GM21390 (cell line): Measurements from ENCODE around the gene RERE.

Experiments
- ATAC-seq: cut with Tn5 transposase; IDR thresholded peaks from one replicate; pipeline ENCODE4 v1.9.1; 2021; ENCODE audit not compliant: unreplicated experiment

Gene RERE

DNA sequence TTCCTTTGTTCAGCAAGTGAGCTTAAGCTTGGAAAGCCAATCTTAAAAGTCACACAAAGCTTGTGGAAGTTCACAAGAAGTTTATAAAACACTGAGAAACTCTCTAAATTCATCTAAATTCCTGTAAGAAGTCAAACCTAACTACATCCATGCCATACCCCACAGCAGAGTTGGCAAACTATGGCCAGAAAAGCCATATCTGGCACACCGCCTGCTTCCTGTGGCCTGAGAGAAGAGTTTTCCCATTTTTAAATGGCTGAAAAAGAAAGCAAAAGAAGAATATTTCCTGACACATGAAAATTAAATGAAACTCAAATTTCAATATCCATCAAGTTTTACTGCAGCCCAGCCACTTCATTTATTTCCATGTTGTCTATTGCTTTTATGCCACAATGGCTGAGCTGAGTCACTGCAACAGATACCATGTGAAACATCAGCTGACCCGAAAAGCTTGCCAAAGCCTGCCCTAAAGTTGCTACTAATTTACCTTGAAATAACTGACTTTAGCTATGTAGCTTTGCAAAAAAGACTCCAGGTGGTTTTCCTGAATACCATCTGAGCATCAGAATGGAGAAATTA is 262.4 kb downstream of the RERE start:
- no peak for ATAC-seq

DNA sequence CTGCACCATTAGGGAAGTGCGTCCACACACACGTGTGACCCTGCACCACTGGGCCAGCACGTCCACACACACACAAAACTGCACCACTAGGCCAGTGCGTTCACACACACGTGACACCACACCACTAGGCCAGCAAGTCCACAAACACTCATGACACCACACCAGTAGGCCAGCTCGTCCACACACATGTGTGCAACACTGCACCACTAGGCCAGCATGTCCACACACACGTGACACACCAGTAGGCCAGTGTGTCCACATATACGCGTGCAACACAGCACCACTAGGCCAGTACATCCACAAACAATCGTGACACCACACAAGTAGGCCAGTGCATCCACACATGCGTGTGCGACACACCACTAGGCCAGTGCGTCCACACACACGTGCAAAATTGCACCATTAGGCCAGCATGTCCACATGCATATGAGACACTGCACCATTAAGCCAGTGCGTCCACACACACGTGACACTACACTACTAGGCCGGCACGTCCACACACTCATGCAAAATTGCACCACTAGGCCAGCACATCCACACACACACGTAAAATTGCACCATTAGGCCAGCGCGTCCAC is 264.5 kb downstream of the RERE start:
- ATAC-seq = no peak

DNA sequence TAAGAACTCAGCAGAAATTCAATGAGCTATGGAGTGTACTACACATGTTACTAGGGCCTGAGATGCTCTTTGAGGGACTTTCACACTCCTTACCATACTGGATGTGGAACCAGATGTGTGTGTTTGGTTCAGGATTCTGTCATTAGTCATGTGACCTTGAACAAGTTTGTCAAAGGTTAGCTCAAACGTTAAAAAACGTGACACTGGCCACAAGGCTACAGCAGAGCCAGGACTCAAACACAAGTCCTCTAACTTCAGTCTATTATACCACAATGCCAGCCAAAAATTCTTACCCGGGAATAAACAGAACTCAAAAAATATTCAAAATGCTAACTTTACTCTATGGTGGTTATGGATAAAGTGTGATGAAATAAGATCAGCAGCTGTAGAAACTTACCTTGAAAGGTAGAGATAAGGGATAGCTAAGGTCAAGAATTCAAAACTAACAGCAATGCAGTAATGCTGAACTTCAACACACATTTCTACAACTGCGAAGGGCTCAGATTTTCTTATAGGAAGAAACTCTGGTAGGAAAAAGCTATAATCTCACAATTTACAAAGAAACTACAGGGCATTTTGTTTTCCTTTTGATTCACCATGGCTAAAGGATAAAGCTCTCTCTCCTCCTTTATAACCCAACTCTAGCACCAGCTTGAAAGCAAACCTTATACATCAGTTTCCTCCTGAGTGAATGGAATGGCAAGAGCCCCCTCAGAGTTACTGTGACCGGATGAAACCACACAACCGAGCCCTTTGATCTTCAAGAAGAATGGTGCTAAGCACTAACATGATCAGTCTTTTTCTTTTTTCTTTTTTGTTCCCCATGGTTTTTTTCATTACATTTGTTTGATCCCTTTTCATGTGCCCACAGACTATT is 265.6 kb downstream of the RERE start:
- ATAC-seq = no peak

DNA sequence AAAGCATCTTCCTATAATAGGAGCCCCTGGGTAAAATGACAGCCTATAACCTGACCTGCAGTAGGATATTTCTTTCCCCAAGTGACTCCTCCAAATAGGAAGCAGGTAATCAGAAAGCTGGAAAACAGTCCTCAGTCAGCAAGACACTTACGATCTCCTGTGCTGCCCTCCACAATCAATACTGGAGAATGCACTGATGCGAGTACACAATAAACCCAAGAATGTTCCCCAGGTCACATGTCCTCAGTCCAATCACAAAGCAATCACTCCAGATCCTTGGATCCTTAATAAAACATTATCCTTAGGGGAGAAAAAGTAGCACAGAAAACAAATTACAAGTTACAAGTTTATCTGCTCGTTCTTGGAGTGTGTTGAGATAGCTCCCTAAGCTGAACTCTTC is 266.4 kb downstream of the RERE start:
- ATAC-seq = no peak

DNA sequence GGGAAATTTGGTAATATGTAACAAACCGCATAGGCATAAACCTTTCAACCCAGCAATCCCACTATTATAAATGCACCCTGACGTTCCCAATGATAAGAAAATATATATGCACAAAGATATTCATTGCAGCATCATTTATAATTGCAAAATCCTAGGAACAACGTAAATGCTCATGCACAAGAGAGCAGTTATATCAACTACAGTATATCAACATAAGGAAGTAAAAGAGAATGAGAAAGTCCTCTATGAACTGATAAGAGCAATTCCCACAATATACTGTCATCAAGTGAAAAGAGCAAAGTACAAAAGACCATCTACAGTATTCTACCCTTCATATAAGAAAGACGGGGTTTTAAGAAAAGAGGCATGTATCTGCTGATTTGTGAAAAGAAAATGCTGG is 269.6 kb downstream of the RERE start:
- ATAC-seq = no peak

DNA sequence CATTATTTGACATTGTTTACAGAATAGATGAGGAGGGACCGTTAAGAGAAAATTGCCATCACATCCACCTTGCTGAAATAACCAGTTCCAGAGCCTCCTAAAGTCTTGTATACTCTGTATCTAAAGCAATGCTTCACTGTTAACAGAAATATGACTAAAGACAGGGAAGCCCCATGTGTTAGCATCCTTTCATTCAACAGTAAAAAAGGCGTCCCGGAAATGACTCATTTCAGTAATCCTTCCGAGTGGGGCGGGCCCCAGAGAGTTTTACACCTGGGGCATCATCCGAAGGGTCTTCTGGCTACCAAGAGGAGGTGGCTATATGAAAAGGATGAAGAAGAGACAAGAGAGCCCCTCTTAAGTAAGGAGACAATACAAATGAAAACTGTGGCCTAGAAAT is 272.4 kb downstream of the RERE start:
- no peak for ATAC-seq

DNA sequence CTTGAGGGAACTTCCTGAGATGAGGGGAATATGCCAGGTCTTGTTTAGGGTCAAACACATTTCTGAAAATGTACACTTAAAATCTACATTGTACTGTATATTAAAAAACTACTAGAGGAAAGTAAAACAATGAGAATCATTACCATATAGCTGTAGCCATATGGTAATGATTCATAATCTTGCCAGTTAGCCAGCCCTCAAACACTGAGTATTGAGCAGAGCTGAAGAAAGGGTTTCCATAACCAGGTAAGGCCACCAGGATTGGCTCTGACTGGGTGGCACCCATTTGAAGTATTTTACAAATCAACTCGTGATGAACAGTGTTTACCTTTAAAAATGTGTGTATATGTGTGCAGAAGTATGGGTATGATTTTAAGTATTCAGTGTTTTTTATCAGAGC is 272.8 kb downstream of the RERE start:
- no peak for ATAC-seq

DNA sequence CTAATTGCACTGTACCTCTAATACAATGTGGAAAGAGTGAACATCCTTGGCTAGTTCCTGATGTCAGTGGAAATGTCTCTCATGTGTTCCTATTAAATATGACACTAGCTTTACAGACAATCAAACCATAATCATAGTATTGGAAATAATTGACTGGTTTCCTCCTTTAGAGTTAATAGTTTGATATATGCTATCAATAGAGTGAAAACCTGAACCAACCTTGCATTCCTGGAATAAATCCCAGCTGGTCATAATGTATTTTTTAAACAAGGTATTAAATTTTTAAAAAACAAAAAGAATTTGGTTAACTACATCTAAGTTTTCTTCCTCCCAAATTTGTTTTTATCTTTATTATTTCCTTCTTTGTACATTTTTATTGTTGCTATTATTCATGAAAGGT is 273.5 kb downstream of the RERE start:
- no peak for ATAC-seq

DNA sequence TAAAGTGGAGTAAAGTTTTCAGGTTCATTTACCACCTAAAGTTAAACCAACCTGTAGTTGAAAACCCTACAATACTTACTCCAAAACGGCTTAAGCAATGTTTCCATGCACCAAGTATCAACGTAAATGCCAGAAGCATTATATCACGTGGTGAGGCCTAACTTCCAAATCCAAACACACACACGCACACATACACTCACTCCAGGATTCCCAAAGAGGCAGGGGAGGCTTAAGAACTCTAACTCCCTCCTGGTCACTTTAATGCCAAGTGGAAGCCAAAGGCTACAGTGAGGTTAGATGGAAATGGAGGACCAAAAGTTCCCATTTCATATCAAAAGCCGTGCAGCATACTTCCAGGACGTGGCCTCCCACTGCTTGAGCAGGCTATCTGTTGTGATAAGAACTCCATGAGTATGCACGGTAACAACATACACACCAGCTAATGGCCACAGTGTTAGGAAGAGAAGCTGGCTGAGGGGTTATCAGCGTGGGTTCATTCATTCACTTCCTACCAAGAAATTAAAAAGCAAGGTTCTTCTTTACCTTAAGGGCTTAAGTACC is 275.4 kb downstream of the RERE start:
- no peak for ATAC-seq

DNA sequence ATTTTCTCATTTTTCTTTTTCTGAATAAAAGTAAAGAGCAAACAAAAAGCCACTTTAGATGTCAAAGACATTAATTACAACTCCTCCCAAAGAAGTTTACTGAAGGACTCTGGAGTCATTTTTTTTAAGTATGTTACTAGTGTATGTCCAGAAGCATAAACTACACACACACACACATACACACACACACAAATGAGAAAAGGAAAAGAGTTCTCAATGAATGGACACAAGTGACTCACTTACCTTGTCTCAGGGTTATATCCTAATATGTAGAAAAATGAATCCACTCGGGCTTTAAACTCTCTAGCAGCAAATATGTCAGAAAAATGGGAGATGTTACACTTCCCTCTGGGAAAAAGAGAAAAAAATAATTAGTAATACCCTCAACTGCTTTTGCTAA is 276.5 kb downstream of the RERE start:
- no peak for ATAC-seq

DNA sequence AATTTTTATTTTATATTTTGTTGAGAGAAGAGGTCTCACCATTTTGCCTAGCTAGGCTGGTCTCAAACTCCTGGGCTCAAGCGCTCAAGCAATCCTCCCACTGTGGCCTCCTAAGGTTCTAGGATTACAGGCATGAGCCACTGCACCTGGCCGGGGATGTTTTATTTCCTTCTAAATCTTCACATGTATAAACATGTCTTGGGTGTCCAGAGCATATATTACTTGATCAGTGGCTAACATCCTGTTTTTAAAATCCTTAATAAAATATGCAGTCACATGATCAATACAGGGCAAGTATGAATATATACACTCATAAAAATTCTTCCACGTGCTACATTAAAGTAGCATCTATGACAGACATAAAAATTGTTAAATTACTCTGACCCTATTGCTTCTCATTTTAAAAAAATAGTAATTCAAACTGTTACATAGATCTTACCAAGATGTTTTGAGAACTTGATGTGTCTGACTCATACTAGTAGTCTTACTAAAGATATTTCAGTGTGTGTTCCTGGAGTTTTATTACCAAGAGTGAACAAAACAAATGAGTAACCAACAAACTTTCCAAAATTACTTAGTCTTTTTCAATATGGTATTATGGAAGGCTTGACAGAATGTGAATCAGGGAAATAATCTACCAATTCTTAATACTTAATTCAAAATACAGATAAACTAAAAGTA is 277.0 kb downstream of the RERE start:
- ATAC-seq = peak; percentile 48

DNA sequence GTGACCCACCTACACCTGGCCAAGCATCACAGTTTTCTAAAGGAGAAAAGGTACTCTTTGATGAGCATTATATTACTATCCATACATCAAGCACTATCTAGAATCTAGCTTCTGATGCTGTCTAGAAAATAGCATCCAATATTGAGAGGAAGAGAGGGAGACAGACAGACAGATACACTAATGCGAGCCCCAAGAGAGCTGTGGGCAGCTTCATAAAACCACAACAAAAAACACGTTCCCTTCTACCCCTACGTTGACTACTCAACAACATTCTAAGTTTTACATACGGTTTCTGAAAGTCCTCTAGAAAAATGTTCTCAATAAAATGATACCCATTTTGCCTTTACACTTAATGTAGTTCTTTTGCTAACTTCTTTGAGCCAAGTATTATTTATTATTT is 277.8 kb downstream of the RERE start:
- no peak for ATAC-seq

DNA sequence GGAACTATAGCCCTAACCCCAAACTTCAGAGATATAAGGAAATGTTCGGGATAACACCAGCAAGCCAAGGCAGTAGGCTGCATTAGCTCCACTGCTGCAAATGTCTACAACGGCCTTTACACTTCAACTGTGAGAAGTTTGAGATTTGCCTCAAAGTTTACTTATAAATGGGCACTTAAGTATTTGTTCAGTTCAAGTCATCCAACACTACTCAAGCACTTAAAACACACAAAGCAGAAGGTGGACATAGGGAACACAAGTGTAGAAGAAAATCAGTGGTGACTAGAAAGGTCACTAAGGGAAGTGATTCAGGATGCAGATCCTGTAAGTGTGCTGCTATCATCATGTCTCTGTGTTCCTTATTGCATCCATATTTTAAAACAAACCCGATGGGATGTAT is 278.9 kb downstream of the RERE start:
- no peak for ATAC-seq

DNA sequence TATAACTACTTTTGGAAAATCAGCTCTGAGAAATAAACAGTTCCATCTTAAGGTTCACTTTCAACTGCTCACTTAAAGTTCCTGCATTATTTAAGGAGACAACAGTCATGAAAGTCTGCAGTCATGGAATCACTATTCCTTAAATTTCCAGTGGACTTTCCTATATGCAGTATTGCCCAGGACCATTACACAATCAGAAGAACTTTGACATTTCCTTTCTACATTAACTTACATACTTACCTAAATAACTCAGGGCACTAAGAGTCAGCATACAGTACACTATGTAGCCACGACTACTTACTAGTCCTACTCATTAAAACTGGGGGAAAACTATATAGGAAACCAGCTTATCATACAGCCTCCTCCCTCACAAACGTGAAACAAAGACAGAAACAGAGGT is 279.4 kb downstream of the RERE start:
- no peak for ATAC-seq

DNA sequence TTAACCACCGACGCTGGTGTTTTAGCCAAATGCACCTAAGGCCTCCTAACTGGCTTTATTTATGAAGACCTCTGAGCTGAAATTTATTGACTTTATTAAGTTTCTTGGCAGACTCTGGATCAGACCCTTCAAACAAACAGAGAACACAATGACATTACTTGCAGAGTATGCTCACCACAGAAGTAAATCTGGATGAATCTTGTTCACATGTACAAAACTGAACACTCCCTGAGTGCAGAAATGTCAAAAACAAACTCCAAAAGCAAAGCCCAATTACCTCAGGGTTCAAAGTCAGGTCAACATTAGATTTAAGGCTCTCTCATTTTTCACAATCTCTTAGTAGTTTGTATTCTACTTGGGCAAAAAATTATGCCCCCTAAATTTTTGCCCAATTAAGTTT is 280.9 kb downstream of the RERE start:
- ATAC-seq = no peak

DNA sequence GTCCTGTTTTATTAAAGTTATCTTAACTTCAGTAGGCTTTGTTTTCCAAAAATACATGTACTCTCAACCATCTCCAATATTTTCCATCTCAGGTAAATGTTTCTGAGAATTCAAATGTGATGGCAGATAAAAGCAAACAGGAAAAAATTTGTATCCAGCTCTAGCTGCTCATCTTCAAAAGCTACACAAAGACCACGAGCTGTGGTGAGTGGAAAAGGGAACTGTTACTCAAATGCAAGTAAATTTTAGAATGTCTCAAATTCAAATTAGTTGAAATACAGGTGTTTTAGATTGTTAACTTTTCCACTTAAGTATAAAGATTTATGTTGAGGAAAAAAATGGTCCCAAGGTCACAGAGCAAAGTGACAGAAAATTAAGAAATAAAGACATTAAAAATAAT is 283.5 kb downstream of the RERE start:
- no peak for ATAC-seq

DNA sequence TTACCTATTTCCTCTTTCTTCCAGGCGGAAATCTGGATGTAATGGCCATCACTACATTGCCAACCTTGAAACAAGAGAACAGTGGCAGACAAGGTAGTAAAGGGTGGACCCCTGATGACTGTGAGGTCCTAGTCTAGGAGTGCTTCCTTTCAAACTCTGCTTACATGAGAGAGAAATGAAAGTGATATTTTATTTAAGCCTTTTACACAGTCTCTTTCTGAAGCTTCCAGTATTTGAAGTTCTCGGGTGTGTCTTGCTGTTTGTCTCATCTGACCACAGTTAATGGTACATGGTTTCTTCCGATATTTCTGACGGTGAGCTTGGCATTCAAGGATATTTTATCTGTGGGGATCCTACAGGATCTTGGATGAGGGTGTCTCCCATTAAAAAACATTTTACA is 284.3 kb downstream of the RERE start:
- peak; percentile 83 for ATAC-seq

DNA sequence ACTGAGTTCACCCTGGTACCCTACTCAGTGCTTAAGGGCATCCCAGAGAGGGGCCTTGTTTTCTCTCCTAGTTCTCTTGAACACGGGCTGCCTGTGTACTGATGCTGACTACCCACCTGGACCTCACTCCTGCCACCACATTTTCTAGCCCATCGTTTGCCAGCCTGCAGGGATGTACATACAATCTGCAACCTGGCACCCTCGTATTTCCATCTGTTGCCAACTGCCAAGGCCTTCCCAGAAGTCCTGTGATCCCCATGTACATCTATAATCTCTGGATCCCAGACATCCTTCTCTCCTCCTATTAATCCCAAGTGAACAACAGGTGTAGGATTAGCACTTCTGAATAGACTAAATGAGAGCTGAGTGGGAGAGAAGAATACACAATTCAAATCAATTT is 287.5 kb downstream of the RERE start:
- ATAC-seq = no peak

DNA sequence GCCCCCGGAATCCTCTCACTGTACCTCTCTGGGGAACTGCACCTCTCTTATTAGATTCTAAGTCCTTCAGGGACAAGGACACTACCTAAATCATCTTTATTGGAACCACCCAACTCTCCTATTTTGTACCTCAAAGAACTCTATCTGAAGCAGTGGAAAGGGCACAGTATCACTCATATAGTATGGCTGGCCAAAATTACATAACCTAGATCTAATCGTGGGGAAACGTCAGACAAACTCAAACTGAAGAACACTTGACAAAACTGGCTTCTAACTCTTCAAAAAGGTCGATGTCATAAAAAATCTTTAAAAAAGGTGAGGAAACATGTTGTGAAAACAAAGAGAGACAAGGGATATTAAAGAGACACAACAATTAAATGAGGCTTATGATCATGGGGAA is 289.5 kb downstream of the RERE start:
- ATAC-seq = no peak

DNA sequence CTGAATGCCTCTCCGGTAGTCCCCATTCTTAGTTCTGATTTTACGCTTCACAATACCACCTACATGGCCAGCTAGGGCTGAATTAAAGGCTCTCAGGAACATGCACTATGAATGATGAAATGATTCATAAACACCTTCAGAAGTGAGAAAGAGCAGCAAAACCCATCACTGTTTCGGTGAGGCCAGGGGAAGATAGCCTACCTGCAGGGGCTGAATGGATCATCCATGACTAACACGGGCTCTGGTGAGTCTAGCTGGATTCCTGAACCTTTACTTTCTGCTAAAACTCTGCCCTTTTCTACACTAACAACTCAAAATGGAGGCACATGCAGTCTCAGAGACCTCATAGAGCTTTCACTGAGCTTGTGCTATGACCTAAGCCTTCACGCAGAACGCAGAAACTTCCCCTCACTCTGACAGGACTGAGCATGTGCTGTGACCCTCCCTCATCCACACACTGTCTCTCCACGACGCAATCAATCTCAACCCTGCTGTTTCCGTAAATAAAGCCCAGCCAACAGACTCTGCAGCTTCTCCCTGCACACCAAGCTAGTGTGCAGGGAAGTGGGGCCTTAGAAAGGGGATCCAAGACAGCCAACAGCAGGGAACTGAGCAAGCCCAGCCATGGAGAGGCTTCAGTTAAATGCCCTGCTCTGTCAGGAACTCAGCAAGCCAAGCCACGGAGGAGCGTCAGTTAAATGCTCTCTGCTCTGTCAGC is 291.7 kb downstream of the RERE start:
- ATAC-seq = peak; percentile 71

DNA sequence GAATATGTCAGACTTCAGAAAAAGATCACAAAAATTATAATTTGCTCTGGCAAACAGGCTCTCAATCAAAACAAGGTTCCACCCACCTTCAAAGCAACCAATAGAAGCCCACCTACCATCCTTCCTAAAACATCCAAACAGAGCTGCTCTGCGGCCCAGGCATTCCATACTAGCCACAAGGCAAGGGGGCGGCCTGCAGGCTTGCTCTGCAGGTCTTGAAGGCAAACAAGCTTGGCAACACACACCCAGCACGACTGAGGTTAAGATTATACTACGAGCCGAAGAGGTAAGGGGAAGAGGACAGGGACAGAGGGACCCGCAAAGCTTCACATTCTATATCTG is 292.3 kb downstream of the RERE start:
- ATAC-seq = no peak
